Fibroblast of pulmonary artery (primary cell): Measurements from ENCODE around the gene RNF207.

ENCODE experiments used
- DNase-seq: peaks from one replicate; pipeline ENCODE4 v3.0.0-alpha.2; 2010; ENCODE audit warnings: low read depth
- H3K4me3 ChIP-seq: replicated peaks from 2 replicates; pipeline ENCODE4 v1.5.1; 2011; ENCODE audit warnings: low read depth, mild to moderate bottlenecking, control low read depth, low read length, moderate library complexity
- TF ChIP-seq, protein P1 (sequence below): IDR thresholded peaks from 2 replicates; pipeline ENCODE4 v1.5.1; 2011; ENCODE audit warnings: mild to moderate bottlenecking, control low read depth, low read length, inconsistent platforms; ENCODE audit errors: missing control alignments

RNF207 gene

DNA sequence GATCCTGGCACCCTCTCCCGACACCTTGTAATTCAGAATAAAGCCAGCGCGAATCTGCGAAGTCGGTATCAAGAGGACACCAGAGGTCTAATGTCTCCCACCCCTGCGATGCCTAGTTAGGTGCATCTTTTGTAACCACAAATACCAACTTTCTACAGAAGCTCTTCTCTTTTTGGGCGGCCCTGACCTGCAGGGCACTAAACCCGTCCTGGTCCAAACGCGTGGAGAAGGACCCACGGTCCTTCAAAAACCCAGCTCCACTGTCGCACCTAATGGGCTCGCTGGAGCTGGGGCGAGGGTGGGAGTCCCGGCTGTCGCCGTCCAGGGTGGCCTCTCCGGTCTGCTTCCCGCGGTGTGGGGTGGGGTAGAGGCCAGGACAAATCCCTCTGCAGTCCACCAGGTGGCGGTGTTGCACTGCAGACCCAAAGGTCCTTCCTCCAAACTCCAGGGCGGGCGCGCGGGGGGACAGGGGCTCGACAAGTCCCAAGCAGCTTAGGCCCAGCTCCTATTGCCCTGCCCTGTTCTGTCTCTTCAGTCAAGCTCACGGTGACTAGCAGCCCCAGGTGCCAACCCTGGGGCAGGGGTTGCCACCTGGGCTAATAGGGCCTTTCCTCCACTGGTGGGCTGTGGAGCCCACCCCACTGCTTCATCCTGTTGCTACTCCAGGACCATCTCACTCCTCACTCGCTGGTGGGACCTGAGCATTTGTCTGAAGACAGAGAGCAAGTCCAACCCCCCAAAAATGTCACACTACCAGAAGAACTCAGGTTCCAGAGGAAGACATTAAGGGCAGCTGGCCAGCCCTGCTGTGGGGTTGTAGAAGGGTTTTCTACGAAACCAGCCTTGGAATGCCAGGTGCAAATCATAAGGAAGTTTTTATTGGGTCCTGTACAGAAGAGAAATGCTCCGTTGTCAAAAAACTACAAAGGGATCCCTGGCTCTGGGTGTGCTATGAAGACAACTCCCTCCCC lies 40.9 kb downstream of the RNF207 start:
- H3K4me3 ChIP-seq, result no peak overlapping the region
- TF ChIP-seq, protein P1, sequence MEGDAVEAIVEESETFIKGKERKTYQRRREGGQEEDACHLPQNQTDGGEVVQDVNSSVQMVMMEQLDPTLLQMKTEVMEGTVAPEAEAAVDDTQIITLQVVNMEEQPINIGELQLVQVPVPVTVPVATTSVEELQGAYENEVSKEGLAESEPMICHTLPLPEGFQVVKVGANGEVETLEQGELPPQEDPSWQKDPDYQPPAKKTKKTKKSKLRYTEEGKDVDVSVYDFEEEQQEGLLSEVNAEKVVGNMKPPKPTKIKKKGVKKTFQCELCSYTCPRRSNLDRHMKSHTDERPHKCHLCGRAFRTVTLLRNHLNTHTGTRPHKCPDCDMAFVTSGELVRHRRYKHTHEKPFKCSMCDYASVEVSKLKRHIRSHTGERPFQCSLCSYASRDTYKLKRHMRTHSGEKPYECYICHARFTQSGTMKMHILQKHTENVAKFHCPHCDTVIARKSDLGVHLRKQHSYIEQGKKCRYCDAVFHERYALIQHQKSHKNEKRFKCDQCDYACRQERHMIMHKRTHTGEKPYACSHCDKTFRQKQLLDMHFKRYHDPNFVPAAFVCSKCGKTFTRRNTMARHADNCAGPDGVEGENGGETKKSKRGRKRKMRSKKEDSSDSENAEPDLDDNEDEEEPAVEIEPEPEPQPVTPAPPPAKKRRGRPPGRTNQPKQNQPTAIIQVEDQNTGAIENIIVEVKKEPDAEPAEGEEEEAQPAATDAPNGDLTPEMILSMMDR, result peak; percentile 77
- DNase-seq, result peak; percentile 79

- TF ChIP-seq, protein P1, result no peak
Observed at GRCh38 chr1:6247651-6248050, 41.7 kb downstream of the RNF207 start.

DNA sequence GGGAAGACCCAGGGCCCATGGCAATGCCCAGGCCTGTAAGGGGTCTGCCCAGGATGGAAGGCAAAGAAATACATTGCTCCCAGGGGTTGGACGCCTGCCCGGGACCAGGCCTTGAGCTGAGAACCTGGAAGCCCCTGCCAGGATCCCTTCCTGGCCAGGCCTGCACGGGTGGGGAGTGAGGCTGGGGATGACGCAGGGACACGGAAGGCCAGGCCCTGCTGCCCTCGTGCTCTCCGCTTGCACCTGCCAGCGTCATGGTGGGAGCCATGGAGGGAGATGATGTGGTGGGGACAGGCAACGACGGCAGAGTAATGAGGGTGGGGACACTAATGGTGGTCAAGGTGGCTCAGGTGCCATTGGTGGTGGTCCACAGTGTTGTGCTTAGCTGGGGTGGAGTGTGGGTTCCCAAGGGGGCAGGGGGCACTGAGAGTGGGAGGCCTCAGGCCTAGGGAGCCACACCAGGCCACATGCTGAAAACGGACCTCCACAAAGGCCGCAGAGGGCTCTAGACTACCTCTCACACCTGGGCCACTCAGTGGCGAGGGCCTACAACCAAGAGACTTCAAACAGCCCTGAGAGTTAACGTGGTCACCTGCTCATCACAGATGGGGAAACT lies 42.4 kb downstream of the RNF207 start:
- no peak for DNase-seq
- TF ChIP-seq, protein P1, result no peak
- H3K4me3 ChIP-seq, result no peak overlapping the region

More at GRCh38 chr1:6247651-6248050, 41.7 kb downstream of the RNF207 start:
- no peak overlapping the region for H3K4me3 ChIP-seq
- DNase-seq, result no peak

DNA sequence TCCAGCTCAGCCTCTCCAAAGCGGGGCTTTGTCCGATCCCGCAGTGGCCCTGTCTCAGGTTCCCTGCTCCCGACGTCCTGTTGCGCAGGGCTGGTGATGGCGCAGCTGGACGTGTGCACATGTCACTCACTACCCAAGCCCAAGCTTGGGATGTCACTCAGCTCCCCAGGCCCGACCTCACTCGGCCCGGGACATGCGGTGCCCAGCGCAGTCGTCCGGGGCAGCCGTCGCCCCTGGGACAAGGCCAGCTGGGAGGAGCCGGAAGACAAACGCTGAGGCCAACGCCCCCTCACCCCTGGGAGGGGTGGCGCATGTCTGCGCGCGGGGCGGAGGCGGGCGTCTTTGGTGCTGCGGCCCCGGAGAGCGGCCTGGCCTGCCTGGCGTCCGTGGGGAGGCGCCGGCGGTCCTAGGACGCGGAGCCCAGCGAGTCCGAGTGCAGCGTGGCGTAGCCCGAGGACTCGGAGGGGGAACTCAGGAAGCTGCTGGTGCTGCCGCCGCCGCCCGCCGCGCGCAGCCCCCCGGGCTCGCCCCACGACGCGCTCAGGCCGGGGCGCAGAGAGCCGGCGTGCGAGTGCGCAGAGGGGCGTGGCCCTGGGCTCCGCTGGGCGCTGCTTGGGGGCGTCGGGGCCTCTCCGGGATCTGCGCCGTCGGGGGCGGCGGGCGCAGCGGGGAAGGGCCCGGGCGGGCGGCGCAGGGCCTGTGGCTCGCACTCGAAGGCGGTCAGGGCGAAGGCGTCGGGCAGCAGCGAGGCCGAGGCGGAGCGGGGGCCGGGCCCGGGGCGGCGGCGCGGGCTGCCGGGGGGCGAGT lies 43.2 kb downstream of the RNF207 start:
- H3K4me3 ChIP-seq, result no peak overlapping the region
- no peak for DNase-seq
- TF ChIP-seq, protein P1, result no peak

DNA sequence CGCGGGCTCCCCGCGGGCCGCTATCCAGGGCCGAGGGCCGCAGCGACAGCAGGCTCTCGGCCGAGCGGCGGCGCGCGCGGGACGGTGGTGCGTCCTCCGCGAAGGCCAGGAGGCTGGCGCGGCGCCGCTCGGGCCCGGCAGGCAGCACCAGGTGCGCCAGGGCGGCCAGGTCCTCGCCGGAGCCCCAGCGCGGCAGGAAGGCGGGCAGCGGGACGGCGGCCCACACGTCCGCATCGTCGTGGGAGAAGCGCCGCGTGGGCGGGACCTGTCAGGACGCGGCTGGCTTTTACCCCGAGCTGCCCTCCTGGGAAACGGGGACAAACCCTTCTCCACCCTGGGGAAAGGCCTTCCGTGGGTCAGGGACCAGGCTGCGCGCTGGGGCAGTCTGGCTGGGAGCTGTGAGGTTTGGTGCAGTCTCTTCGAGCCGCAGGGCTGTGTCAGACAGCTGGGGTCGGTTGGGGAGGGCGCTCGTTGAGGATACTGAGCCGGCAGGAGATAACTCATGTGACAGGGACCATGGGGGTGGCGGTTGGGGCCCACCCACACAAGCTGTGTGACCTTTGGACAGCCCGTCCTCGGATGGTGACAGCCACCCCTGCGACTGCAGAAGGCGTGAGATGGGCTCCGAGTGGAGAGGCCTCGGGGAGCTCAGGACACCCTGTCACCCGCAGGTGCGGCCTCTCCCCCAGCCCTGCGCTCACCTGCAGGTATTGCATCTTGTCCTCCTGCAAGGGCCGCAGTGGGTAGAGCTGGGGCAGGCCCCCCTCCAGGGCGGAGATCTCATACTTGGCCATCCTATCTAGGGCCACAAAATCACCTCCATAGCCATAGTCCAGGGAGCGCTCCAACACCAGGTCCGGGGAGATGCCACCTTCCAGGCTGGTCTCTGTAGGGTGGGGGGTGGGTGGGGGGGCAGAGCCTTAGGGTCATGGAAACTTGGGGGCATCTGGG lies 44.1 kb downstream of the RNF207 start:
- TF ChIP-seq, protein P1, result no peak
- DNase-seq, result no peak
- no peak overlapping the region for H3K4me3 ChIP-seq

DNA sequence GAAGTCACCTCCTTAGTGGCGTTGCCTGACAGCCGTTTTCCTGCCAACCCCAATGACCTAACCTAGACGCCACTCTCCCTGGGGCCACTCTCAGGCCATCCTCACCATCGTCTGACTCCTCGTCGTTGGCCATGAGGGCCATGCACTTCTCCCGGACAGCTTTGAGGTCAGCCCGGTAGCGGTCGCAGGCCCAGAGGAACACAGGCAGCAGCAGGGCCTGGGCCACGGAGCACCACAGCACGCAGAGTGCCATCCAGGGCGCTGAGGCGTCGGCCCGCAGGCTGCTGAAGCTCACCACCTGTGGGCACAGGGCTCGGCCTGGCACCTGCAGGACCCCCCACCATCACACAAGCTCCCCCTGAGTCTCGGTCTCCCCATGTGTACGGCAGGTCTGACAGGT lies 45.3 kb downstream of the RNF207 start:
- H3K4me3 ChIP-seq, result no peak overlapping the region
- TF ChIP-seq, protein P1, result no peak
- no peak for DNase-seq
